ENCODE results near the gene WDR20.

GRCh38 chr14:102154121-102154520 is 14.4 kb downstream of the WDR20 start:
- TF ChIP-seq, protein P1, sequence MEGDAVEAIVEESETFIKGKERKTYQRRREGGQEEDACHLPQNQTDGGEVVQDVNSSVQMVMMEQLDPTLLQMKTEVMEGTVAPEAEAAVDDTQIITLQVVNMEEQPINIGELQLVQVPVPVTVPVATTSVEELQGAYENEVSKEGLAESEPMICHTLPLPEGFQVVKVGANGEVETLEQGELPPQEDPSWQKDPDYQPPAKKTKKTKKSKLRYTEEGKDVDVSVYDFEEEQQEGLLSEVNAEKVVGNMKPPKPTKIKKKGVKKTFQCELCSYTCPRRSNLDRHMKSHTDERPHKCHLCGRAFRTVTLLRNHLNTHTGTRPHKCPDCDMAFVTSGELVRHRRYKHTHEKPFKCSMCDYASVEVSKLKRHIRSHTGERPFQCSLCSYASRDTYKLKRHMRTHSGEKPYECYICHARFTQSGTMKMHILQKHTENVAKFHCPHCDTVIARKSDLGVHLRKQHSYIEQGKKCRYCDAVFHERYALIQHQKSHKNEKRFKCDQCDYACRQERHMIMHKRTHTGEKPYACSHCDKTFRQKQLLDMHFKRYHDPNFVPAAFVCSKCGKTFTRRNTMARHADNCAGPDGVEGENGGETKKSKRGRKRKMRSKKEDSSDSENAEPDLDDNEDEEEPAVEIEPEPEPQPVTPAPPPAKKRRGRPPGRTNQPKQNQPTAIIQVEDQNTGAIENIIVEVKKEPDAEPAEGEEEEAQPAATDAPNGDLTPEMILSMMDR (IDR thresholded peaks at IDR 0.05), result no peak
- TF ChIP-seq POLR2A (IDR thresholded peaks at IDR 0.05) (no peak), EP300 (IDR thresholded peaks at IDR 0.05) (no peak), POLR2AphosphoS5 (IDR thresholded peaks at IDR 0.05) (no peak)

Data from suprapubic skin (tissue), 4 donors.